Stimulated activated CD8-positive, alpha-beta memory T cell treated with anti-CD3 and anti-CD28 coated beads, Interleukin-2, amount 100 ng/mL, for 1 hour (primary cell): Measurements from ENCODE around the gene ALKBH2.
A peak's percentile ranks its signal among the peaks of the same experiment; 100 is the strongest.

Experiments
- DNase-seq, 2 donors: peaks; one replicate each; pipeline ENCODE4 v3.0.0-alpha.2; 2020; ENCODE audit warnings: low read depth in 2 of 2

The ALKBH2 gene

GRCh38 chr12:109093022-109093918, at the start of gene ALKBH2:
ALKBH2 (minus strand) TSS chr12:109093472; CDS start chr12:109092786, 686 bp downstream.
- peak; percentile 90 to 91 for DNase-seq

DNA sequence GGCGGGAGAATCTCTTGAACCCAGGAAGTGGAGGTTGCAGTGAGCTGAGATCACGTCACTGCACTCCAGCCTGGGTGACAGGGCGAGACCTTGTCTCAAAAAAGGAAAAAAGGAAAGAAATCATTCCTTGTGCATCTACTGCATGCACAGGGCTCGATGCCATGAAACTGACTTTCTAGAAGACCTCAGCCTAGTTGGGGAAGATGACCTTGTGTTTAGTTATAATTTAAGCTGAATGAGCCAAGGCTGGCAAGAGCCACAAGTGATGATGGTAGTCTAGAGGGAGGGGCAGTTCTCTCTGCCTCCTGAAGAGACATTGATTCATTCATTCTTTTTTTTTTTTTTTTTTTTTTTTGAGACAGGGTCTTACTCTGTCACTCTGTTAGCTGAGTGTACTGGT, 47.3 kb upstream of the ALKBH2 start:
- no peak for DNase-seq

DNA sequence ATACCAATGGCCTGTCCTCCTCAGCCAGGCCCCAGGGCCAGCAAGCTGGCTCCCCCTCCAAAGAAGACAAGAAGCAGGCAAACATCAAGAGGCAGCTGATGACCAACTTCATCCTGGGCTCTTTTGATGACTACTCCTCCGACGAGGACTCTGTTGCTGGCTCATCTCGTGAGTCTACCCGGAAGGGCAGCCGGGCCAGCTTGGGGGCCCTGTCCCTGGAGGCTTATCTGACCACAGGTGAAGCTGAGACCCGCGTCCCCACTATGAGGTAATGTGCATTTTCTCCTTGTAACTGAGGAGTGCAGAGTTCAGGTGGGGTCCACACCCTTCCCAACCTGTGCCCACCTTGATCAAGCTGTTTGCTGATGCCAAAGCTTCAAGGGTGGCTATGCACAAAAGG, 46.5 kb upstream of the ALKBH2 start:
- DNase-seq, result no peak

- no peak for DNase-seq
Measured at GRCh38 chr12:109139360-109139759, 46.1 kb upstream of the ALKBH2 start.

GRCh38 chr12:109137055-109137454, 43.8 kb upstream of the ALKBH2 start:
- DNase-seq, result no peak

DNA sequence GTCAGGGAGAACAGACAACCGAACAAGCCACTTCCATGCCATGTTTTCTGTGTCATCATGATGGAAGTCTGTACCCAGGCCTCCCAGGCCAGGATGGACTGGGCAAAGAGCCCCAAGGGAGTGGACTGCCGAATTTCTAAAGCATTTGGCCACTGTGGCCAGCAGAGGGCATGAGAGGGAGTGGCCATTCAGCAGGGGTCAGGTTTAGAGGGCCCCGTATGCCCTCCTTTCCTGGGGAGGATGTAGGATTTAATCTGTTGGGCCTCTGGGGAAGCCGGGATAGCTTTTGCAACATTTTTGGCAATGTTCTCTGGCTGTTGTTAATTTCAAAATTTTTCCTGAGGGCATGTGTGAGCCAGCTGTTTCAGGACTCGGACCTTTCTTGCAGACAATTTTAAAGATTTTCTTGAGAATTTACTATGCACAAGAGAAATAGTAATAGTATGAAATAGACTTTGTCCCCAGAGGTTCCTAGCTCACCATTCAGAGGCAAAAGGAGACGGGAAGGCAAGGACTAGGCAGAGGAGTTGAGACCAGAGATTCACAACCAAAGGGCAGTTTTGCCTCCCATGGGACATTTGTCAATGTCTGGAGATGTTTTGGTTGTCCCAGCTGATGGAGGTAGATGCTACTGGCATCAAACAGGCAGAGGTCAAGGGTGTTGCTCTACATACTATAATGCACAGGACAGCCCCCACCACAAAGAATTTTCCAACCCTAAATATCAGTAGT, 41.1 kb upstream of the ALKBH2 start:
- DNase-seq, result no peak

DNA sequence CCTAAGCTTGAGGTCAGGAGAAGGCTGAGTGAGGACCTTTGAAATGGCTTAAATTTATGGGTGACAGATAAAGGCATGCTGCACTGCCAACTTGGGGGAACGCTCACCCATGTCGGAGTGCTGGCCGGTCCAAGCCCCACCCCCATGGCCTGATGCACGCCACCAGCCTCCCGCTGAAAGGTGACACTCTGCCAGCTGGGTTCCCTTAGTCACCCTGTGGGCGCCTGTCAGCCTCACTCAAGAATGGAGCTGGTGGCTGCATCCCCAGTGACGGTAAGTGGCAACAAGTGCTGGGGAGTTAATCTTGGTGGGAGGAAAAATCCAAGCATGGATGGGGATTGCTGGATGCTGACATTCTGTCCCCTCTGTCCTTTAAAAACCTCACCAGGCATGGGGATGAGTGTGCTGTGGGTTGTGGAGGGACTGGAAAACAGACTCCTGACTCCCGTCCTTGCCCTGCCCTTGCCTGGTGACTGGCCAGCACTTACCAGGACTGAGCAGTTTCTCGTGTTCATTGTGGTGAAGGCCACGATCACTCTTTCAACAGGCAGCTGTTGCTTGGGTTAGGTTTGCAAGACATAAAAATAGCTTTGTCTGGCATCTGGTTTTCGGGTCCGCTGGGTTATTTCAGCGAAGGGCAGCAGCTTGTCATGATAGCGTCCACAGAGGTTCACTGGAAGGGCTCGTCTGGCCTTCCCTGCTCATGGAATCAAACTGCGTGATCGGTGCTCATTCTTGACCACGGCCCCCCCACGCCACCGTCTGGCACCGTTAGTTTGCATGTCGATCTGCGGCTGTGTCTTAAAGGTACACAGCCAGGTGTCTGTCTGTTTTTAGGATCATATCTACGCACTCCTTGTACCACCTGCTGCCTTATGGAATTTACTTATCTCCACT, 38.1 kb upstream of the ALKBH2 start:
- DNase-seq, result no peak

DNA sequence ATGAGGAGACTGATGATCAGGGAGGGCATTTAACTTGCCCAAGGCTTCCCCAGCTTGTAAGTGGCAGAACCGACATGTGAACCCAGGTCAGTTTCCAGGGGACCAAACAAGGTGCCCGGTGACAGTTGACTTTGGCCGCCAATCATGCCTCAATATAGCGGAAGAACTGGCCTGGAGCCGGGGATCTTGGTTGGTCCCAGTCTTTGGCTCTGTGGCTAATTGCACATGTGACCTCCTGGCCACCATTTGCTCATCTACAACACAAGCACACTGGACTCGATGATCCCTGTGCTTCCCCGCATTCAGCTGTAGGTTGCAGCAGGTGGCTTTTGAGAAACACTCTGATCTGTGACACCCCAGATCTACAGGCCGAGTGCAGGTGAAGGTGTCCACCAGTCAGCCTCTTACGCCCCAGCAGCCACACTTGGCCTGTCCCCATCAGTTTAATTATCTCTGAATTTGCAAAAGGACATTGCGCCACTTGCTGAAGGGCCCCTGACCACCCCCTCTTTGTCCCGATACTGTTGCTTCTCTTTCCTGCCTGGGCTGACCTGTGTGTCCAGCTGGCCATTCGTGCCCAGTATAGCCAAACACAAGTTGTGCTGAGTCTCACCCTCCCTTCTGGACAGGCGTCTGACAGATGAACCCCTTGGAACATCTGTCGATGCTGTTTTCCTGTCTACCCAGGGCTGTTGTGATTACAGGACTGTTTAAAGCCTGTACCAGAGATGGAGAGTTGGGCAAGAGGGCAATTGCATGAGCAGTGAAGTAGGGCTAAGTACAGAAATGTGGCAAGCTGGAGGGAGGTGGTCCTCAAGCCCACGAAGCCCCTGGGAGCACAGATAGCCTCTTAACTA, 37.3 kb upstream of the ALKBH2 start:
- no peak for DNase-seq

GRCh38 chr12:109127533-109128242, 34.4 kb upstream of the ALKBH2 start:
- no peak for DNase-seq

GRCh38 chr12:109126784-109127183, 33.5 kb upstream of the ALKBH2 start:
- no peak for DNase-seq

- no peak for DNase-seq
Measured at GRCh38 chr12:109125791-109126190, 32.5 kb upstream of the ALKBH2 start.

DNA sequence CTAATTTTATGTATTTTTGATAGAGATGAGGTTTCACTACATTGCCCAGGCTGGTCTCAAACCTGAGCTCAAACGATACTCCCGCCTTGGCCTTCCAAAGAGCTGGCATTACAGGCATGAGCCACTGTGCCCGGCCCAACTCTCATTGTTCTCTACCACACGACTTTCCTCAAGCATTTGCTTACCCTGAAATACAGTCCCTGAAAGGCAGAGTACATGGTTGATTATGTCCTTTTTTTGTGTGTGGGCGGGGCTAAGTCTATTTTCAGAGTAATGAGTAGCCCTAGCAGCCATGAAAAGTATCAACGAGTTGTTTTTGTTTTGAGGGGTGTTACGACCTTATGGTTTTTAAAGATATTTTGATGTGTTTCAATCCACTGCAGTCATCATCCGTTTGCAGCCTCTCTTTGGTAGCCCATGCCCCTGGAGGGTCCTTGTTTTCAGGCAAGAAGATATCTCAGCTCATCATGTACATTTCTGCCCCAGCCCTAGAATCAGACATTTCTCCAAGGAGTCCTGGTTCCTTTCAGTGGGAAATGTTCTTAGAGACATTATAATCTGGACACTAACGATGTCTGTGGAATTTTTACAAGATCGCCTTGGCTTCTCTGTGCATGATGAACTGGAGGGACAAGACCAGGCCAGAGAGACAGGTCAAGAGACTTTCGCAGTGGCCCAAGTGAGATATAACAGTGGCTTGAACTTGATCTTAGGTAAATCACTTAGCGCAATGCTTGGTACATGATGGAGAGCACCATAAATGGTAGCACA, 31.8 kb upstream of the ALKBH2 start:
- DNase-seq, result no peak

- no peak for DNase-seq
Measured at GRCh38 chr12:109121346-109121880, 28.1 kb upstream of the ALKBH2 start.

GRCh38 chr12:109120557-109120956, 27.3 kb upstream of the ALKBH2 start:
- no peak for DNase-seq

GRCh38 chr12:109120095-109120494, 26.8 kb upstream of the ALKBH2 start:
- no peak for DNase-seq

- DNase-seq, result no peak
Measured at GRCh38 chr12:109116611-109116949, 23.3 kb upstream of the ALKBH2 start.

GRCh38 chr12:109115758-109116610, 22.7 kb upstream of the ALKBH2 start, which contains the start of gene ACACB:
ACACB (plus strand) TSS chr12:109116587; CDS start chr12:109139406, 22,819 bp downstream.
- no peak for DNase-seq

GRCh38 chr12:109115404-109115757, 22.1 kb upstream of the ALKBH2 start:
- no peak for DNase-seq
